A549 (cell line): ENCODE results near the gene LDLRAD4. TPM values are rescaled to one million over a fixed set of nuclear protein-coding genes. Genes with fewer than 3 reads are reported as not detected.

Source experiments
- ATAC-seq, 2 experiments: fragments of 200-7000 bp in 1 of 2; fragments of >200 bp in 1 of 2; cut with Nextera tagmentation in 1 of 2; cut with Tn5 transposase in 1 of 2; 3 replicates each; pipeline versions ENCODE4 v1.8.0 to v1.9.1; 2018 to 2020; ENCODE audit warnings: mild to moderate bottlenecking in 1 of 2, moderate library complexity in 1 of 2
- CTCF ChIA-PET: fragments of 300-600 bp; sonication (Branson Sonifier 250); formaldehyde crosslinking; extraction: SDS; loops from one replicate; lab custom pipeline; 2021; ENCODE audit warnings: antibody characterized with exemption, inconsistent platforms; lab: Yijun Ruan, JAX
- POLR2A ChIA-PET: fragments of 350-600 bp; formaldehyde crosslinking; extraction: SDS; loops from one replicate; lab custom pipeline; 2021; ENCODE audit warnings: antibody characterized with exemption, inconsistent platforms; lab: Yijun Ruan, JAX
- DNase-seq, 2 experiments: peaks; one replicate each; pipeline versions ENCODE4 v3.0.0 to v3.0.0-alpha.2; 2011 to 2016; ENCODE audit warnings: low read depth in 1 of 2, low spot score in 1 of 2
- FAIRE-seq: peaks from 2 replicates; lab custom pipeline; 2011; peaks lifted over from hg19 to GRCh38; lab: Jason Lieb, UNC
- H3K27ac ChIP-seq, 2 experiments: fragments of >200 bp; sonication (Bioruptor Twin); formaldehyde crosslinking; 3 replicates each; pipeline ENCODE4 v1.5.1; 2016 to 2017
- H3K4me1 ChIP-seq: fragments of >200 bp; sonication (Bioruptor Twin); formaldehyde crosslinking; 3 replicates; pipeline ENCODE4 v1.6.1; 2016
- H3K4me2 ChIP-seq: fragments of >200 bp; sonication (Bioruptor Twin); formaldehyde crosslinking; 3 replicates; pipeline ENCODE4 v1.6.1; 2016
- H3K4me3 ChIP-seq: fragments of >200 bp; sonication (Bioruptor Twin); formaldehyde crosslinking; 3 replicates; pipeline ENCODE4 v1.5.1; 2016
- H3K9me3 ChIP-seq: fragments of >200 bp; sonication (Bioruptor Twin); formaldehyde crosslinking; 3 replicates; pipeline ENCODE4 v1.6.1; 2016
- ATOH8 ChIP-seq: fragments of 250-450 bp; sonication (Bioruptor Pico); IDR thresholded peaks from 2 replicates; pipeline ENCODE4 v1.5.0; 2020; ENCODE audit warnings: low read depth, mild to moderate bottlenecking, moderate library complexity
- BCL3 ChIP-seq: fragments of >200 bp; sonication (Bioruptor Twin); formaldehyde crosslinking; IDR thresholded peaks from 3 replicates; pipeline ENCODE4 v1.6.1; 2016
- CHD2 ChIP-seq: fragments of 150-350 bp; IDR thresholded peaks from 2 replicates; pipeline ENCODE4 v1.6.1; 2014; ENCODE audit warnings: low read length; ENCODE audit not compliant: partially characterized antibody
- CHD4 ChIP-seq: fragments of 200-600 bp; sonication (generic); IDR thresholded peaks from 2 replicates; pipeline ENCODE4 v1.6.1; 2016; ENCODE audit warnings: antibody characterized with exemption, mild to moderate bottlenecking, borderline replicate concordance
- E2F6 ChIP-seq: IDR thresholded peaks from 2 replicates; pipeline ENCODE4 v1.6.1; 2012; ENCODE audit warnings: low read depth, borderline replicate concordance
- EP300 ChIP-seq, 2 experiments: fragments of >200 bp; sonication (Bioruptor Twin); formaldehyde crosslinking; IDR thresholded peaks; 2 replicates in 1 of 2; 3 replicates in 1 of 2; pipeline ENCODE4 v1.6.1; 2016 to 2017
- FOSL2 ChIP-seq, 2 experiments: fragments of 450-650 bp in 1 of 2; fragments of >200 bp in 1 of 2; sonication (Bioruptor Twin) in 1 of 2; formaldehyde crosslinking; IDR thresholded peaks; 2 replicates each; pipeline versions ENCODE4 v1.5.0 to v1.6.1; 2016 to 2020; ENCODE audit warnings: mild to moderate bottlenecking in 1 of 2, moderate library complexity in 1 of 2
- HDAC2 ChIP-seq: fragments of 200-600 bp; sonication (generic); IDR thresholded peaks from 2 replicates; pipeline ENCODE4 v1.6.1; 2016
- HEYL ChIP-seq: fragments of 250-450 bp; sonication (Bioruptor Pico); IDR thresholded peaks from 2 replicates; pipeline ENCODE4 v1.8.0; 2021; ENCODE audit warnings: mild to moderate bottlenecking, moderate library complexity
- MYC ChIP-seq: IDR thresholded peaks from 2 replicates; pipeline ENCODE4 v1.6.1; 2012; ENCODE audit warnings: mild to moderate bottlenecking, inconsistent platforms, low read length, improper control_type of control experiment, borderline replicate concordance
- NPAS2 ChIP-seq: fragments of 250-450 bp; sonication (Bioruptor Pico); IDR thresholded peaks from 2 replicates; pipeline ENCODE4 v1.8.0; 2022; ENCODE audit warnings: mild to moderate bottlenecking, moderate library complexity, borderline replicate concordance
- NR3C1 ChIP-seq: fragments of >200 bp; sonication (Bioruptor Twin); formaldehyde crosslinking; IDR thresholded peaks from 3 replicates; pipeline ENCODE4 v1.6.1; 2017
- RAD21 ChIP-seq, 2 experiments: fragments of >200 bp in 1 of 2; sonication (Bioruptor Twin) in 1 of 2; formaldehyde crosslinking in 1 of 2; IDR thresholded peaks in 1 of 2; conservative IDR thresholded peaks in 1 of 2; 2 replicates in 1 of 2; 3 replicates in 1 of 2; pipeline ENCODE4 v1.6.1; 2012 to 2018; ENCODE audit warnings: inconsistent platforms in 1 of 2
- RNF2 ChIP-seq: fragments of 200-600 bp; sonication (generic); IDR thresholded peaks from 2 replicates; pipeline ENCODE4 v1.6.1; 2016; ENCODE audit warnings: low read depth, mild to moderate bottlenecking, antibody characterized with exemption, moderate library complexity, borderline replicate concordance
- SMC3 ChIP-seq: fragments of >200 bp; sonication (Bioruptor Twin); formaldehyde crosslinking; IDR thresholded peaks from 3 replicates; pipeline ENCODE4 v1.6.1; 2018; ENCODE audit warnings: inconsistent platforms
- SREBF2 ChIP-seq: fragments of 450-650 bp; IDR thresholded peaks from 2 replicates; pipeline ENCODE4 v1.6.1; 2014; ENCODE audit warnings: mild to moderate bottlenecking, moderate library complexity
- ZSCAN20 ChIP-seq: fragments of 250-450 bp; sonication (Bioruptor Pico); IDR thresholded peaks from 2 replicates; pipeline ENCODE4 v1.8.0; 2022; ENCODE audit warnings: mild to moderate bottlenecking, moderate library complexity
- WGBS: methylation state at CpG from one replicate; pipeline ENCODE4 v1.1.6; 2017; ENCODE audit errors: missing lambda C conversion rate; 5-methylcytosine and 5-hydroxymethylcytosine counted together
- polyA plus RNA-seq, 4 experiments: library from polyadenylated mRNA; depleted of rRNA in 3 of 4; stranded (reverse); fragments of >200 nt; fragmentation: RNase III in 1 of 4; extraction: RNeasy Plus Mini Kit Qiagen cat#74134 plus additional on column Dnase treatment in 1 of 4; gene quantifications; 2 replicates in 3 of 4; 3 replicates in 1 of 4; pipeline ENCODE4 v1.2.3, GENCODE V29; 2011 to 2017
- TF ChIP-seq, protein P1 (sequence below): fragments of 150-350 bp; IDR thresholded peaks from 2 replicates; pipeline ENCODE4 v1.6.1; 2014; ENCODE audit warnings: low read depth, mild to moderate bottlenecking, low read length

The LDLRAD4 gene
- polyA plus RNA-seq, 2 of the 4 experiments (the other 2 are of a cell fraction): 5.2 to 7.6 TPM

DNA sequence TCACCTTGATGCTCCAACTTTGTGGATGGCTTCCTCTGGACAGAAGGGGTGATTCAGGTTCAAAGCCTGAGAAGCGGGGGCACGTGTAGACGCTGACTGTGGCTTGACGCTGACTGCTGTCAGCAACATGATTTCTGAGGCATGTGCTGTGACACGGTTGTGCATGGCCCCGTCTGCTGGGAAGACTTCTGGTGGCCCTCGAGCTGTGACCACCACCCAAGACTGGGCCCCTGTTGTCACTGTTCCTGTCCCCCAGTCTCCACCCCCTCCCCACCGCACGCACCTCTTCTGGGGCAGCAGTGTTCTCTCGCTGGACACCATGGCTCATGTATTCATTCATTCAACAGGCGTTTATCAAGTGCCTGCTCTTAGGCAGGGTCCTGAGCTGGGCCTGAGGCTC lies 262.8 kb downstream of the LDLRAD4 start (continued):
- TF ChIP-seq NPAS2 (no peak), BCL3 (no peak), E2F6 (no peak)

DNA sequence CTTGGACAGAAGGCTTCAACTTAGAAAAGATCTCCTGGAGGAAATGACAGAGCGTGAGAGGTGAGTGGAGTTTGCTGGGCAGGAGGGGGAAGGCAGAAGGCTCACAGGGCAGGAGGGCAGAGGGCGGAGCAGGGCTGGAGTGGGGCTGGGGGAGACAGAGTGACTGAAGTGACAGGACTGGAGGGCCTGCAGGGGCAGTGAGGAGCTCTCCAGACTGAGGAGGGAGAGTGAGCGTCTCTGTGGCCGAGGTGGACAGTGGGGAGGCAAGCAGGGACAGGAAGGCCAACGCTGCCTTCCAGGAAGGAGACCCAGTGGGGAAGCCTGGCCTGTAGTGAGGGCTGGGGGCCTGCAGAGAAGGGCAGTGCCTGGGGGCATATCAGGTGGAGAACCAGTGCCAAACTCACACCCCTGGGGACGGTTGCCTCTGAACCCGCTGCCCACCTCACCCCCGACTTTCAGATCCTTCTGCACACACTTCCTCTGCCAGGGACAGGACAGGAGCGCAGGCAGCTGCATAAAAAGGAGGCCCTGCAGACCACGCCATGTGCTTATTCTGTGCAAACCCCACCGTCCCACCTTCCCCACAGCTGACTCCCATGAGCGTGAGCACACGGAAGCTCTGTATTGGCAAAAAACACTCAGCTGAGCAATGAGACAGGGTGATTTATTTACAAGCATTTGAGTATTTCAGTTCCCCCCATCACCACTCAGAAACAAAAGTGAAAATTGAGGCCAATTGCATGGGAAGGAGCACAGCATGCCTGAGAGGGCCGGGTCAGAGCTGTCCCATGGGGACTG lies 263.5 kb downstream of the LDLRAD4 start:
- WGBS: 74% methylated on average over 14 of the region's 14 CpGs
- Histone ChIP-seq H3K27ac (no peak overlapping the region), H3K4me2 (no peak overlapping the region), H3K4me3 (no peak overlapping the region), H3K4me1 (no peaks in the 10 kb centered on the region), H3K9me3 (no peaks in the 10 kb centered on the region)
- CTCF ChIA-PET: no interaction called here
- FAIRE-seq (no peak), ATAC-seq (no peak), DNase-seq (no peak)
- TF ChIP-seq RAD21 (conservative IDR thresholded peaks at IDR 0.05 in 1 of 2, IDR thresholded peaks at IDR 0.05 in 1 of 2) (no peak), NR3C1 (no peak), EP300 (IDR thresholded peaks at IDR 0.05) (no peak), HDAC2 (no peak), CHD2 (no peak), MYC (no peak), CHD4 (no peak), FOSL2 (IDR thresholded peaks at IDR 0.05) (no peak), FOSL2 (CRISPR knock-in tag; IDR thresholded peaks at IDR 0.05) (no peak), ATOH8 (CRISPR knock-in tag) (no peak), RNF2 (no peak)
- TF ChIP-seq, protein P1, sequence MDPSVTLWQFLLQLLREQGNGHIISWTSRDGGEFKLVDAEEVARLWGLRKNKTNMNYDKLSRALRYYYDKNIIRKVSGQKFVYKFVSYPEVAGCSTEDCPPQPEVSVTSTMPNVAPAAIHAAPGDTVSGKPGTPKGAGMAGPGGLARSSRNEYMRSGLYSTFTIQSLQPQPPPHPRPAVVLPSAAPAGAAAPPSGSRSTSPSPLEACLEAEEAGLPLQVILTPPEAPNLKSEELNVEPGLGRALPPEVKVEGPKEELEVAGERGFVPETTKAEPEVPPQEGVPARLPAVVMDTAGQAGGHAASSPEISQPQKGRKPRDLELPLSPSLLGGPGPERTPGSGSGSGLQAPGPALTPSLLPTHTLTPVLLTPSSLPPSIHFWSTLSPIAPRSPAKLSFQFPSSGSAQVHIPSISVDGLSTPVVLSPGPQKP: no peak
- POLR2A ChIA-PET: no interaction called here

- Histone ChIP-seq H3K4me2 (no peak overlapping the region), H3K4me3 (no peak overlapping the region), H3K27ac (no peak overlapping the region), H3K9me3 (no peaks in the 10 kb centered on the region), H3K4me1 (no peaks in the 10 kb centered on the region)
- TF ChIP-seq SMC3: no peak
- TF ChIP-seq E2F6: no peak
- TF ChIP-seq ZSCAN20: no peak
- no peak for TF ChIP-seq HEYL
- TF ChIP-seq SREBF2: no peak
- 89% methylated on average over 1 of the region's 1 CpG for WGBS
- FAIRE-seq (no peak), ATAC-seq (no peak), DNase-seq (no peak)
- ChIA-PET POLR2A (no interaction called here), CTCF (no interaction called here)
These were observed 264.0 kb downstream of the LDLRAD4 start for GRCh38 chr18:13482618-13482945.
